ENCODE measurements around the gene HMGCL.

- TF ChIP-seq CTCF (IDR thresholded peaks at IDR 0.05) (no peak), POLR2A (IDR thresholded peaks at IDR 0.05) (no peak)
Measured at GRCh38 chr1:23752909-23753308, 72.3 kb downstream of the HMGCL start.
